GM23338 (cell line): Measurements from ENCODE around the gene CADPS2.

Experiments used
- EZH2 ChIP-seq: fragments of 200-600 bp; sonication (generic); IDR thresholded peaks from one replicate; pipeline ENCODE4 v1.8.0; 2017; ENCODE audit warnings: antibody characterized with exemption, mild to moderate bottlenecking, low read depth; ENCODE audit not compliant: unreplicated experiment
- EZH2phosphoT487 ChIP-seq: fragments of 200-600 bp; sonication (generic); IDR thresholded peaks from one replicate; pipeline ENCODE4 v1.8.1; 2018; ENCODE audit warnings: antibody characterized with exemption; ENCODE audit not compliant: unreplicated experiment
- JUNB ChIP-seq: IDR thresholded peaks from one replicate; pipeline ENCODE4 v1.6.1; 2016; ENCODE audit warnings: antibody characterized with exemption; ENCODE audit not compliant: unreplicated experiment
- TF ChIP-seq, protein P1 (sequence below), 2 experiments: fragments of 200-600 bp in 1 of 2; sonication (generic) in 1 of 2; conservative IDR thresholded peaks; 2 replicates each; pipeline versions ENCODE4 v1.5.1 to v1.6.1; 2016 to 2017; ENCODE audit warnings: antibody characterized with exemption in 2 of 2, low read depth in 2 of 2, mild to moderate bottlenecking in 2 of 2, moderate library complexity in 1 of 2
- TF ChIP-seq, protein P2 (sequence below): IDR thresholded peaks from one replicate; pipeline ENCODE4 v1.6.1; 2018; ENCODE audit warnings: antibody characterized with exemption; ENCODE audit not compliant: unreplicated experiment

DNA sequence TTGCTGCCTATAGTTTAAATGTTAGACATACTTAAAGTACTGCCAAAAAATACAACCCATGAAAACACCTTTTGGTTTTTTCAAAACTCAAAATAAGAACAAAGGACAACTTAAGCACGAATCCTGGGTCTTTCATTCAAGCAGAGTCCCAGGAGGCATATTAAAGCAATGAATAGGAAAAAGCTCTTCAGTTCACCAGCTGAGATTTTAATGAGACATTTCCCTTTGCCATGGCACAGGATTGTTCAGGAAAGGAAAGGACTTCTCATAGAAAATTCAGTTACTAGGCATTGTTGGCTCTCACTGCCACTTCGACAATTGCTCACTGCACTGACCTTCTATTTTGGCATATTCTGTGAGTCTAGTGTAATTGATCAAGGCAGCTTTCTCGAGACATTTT is 448.3 kb downstream of the CADPS2 start:
- TF ChIP-seq, protein P1, sequence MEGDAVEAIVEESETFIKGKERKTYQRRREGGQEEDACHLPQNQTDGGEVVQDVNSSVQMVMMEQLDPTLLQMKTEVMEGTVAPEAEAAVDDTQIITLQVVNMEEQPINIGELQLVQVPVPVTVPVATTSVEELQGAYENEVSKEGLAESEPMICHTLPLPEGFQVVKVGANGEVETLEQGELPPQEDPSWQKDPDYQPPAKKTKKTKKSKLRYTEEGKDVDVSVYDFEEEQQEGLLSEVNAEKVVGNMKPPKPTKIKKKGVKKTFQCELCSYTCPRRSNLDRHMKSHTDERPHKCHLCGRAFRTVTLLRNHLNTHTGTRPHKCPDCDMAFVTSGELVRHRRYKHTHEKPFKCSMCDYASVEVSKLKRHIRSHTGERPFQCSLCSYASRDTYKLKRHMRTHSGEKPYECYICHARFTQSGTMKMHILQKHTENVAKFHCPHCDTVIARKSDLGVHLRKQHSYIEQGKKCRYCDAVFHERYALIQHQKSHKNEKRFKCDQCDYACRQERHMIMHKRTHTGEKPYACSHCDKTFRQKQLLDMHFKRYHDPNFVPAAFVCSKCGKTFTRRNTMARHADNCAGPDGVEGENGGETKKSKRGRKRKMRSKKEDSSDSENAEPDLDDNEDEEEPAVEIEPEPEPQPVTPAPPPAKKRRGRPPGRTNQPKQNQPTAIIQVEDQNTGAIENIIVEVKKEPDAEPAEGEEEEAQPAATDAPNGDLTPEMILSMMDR (conservative IDR thresholded peaks at IDR 0.05; ENCODE audit: low read depth in 2 of 2), result no peak
- TF ChIP-seq EZH2 (no peak), JUNB (no peak), EZH2phosphoT487 (no peak)
- TF ChIP-seq, protein P2, sequence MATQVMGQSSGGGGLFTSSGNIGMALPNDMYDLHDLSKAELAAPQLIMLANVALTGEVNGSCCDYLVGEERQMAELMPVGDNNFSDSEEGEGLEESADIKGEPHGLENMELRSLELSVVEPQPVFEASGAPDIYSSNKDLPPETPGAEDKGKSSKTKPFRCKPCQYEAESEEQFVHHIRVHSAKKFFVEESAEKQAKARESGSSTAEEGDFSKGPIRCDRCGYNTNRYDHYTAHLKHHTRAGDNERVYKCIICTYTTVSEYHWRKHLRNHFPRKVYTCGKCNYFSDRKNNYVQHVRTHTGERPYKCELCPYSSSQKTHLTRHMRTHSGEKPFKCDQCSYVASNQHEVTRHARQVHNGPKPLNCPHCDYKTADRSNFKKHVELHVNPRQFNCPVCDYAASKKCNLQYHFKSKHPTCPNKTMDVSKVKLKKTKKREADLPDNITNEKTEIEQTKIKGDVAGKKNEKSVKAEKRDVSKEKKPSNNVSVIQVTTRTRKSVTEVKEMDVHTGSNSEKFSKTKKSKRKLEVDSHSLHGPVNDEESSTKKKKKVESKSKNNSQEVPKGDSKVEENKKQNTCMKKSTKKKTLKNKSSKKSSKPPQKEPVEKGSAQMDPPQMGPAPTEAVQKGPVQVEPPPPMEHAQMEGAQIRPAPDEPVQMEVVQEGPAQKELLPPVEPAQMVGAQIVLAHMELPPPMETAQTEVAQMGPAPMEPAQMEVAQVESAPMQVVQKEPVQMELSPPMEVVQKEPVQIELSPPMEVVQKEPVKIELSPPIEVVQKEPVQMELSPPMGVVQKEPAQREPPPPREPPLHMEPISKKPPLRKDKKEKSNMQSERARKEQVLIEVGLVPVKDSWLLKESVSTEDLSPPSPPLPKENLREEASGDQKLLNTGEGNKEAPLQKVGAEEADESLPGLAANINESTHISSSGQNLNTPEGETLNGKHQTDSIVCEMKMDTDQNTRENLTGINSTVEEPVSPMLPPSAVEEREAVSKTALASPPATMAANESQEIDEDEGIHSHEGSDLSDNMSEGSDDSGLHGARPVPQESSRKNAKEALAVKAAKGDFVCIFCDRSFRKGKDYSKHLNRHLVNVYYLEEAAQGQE, result no peak
